ENCODE measurements around the gene CD59. TPM values are rescaled to one million over a fixed set of nuclear protein-coding genes. Genes with fewer than 3 reads are reported as not detected.
"Not testable (repeated sequence)": the region's sequence is repeated elsewhere in the genome, so short reads cannot be mapped to it uniquely, and the experiment has no call there.

The CD59 gene
- total RNA-seq, 2 donors from 2014 or later = 68.2 to 194 TPM

GRCh38 chr11:33733980-33734379 lies 2.2 kb downstream of the CD59 start:
- WGBS, 2 donors = 61 to 67% methylated on average over 7 of the region's 7 CpGs
- TF ChIP-seq CTCF (IDR thresholded peaks at IDR 0.05) = no peak
- TF ChIP-seq POLR2A (IDR thresholded peaks at IDR 0.05) = no peak
- Histone ChIP-seq H3K36me3 (replicated peaks in 1 of 2; ENCODE audit: insufficient read depth in 1 of 2, low read depth in 2 of 2) (no peaks in the 10 kb centered on the region), H3K4me1 (peaks cover 38% of the 10 kb centered on the region), H3K9me3 (no peaks in the 10 kb centered on the region), H3K4me3 (no peak overlapping the region), H3K27me3 (no peaks in the 10 kb centered on the region), H3K27ac (peak overlapping the region in 3 of 4 donors; percentile 85 to 93 (median 91))
- intact Hi-C loops (cut with DNase I) = no loop called here
- no peak for ATAC-seq
- no peak for DNase-seq

- intact Hi-C loops (cut with DNase I) = no loop called here
- 67 to 77% methylated on average over 9 of the region's 9 CpGs for WGBS, 2 donors
- ATAC-seq = no peak
- peak overlapping the region in 1 of 4 donors; percentile 9 for H3K27ac ChIP-seq
- H3K4me3 ChIP-seq = no peak overlapping the region
- no peak for DNase-seq
- H3K27me3 ChIP-seq = no peaks in the 10 kb centered on the region
- peaks cover 29% of the 10 kb centered on the region for H3K4me1 ChIP-seq
- no peaks in the 10 kb centered on the region for H3K36me3 ChIP-seq (replicated peaks in 1 of 2; ENCODE audit: insufficient read depth in 1 of 2, low read depth in 2 of 2)
- H3K9me3 ChIP-seq = no peaks in the 10 kb centered on the region
- TF ChIP-seq POLR2A (IDR thresholded peaks at IDR 0.05) (no peak), CTCF (IDR thresholded peaks at IDR 0.05) (no peak)
These were observed 4.3 kb downstream of the CD59 start for GRCh38 chr11:33731723-33732531.

GRCh38 chr11:33730716-33731115 lies 5.5 kb downstream of the CD59 start:
- Histone ChIP-seq H3K4me3 (no peak overlapping the region), H3K9me3 (no peaks in the 10 kb centered on the region), H3K27ac (no peak overlapping the region), H3K27me3 (no peaks in the 10 kb centered on the region), H3K36me3 (replicated peaks in 1 of 2; ENCODE audit: insufficient read depth in 1 of 2, low read depth in 2 of 2) (no peaks in the 10 kb centered on the region), H3K4me1 (peaks cover 23% of the 10 kb centered on the region)
- DNase-seq (no peak), ATAC-seq (no peak)
- intact Hi-C loops (cut with DNase I) = no loop called here
- WGBS, 2 donors = 68% methylated on average over 7 of the region's 7 CpGs
- TF ChIP-seq CTCF (IDR thresholded peaks at IDR 0.05) = no peak

GRCh38 chr11:33729072-33729664 lies 7.1 kb downstream of the CD59 start:
- DNase-seq; H3K4me3 ChIP-seq; H3K9me3 ChIP-seq; H3K36me3 ChIP-seq (replicated peaks in 1 of 2; ENCODE audit: insufficient read depth in 1 of 2, low read depth in 2 of 2); ATAC-seq; intact Hi-C loops (cut with DNase I); H3K27ac ChIP-seq; H3K27me3 ChIP-seq: not testable (repeated sequence)
- 74 to 80% methylated on average over 5 of the region's 5 CpGs for WGBS, 2 donors
- peaks cover 21% of the 10 kb centered on the region for H3K4me1 ChIP-seq

GRCh38 chr11:33727539-33727938 lies 8.7 kb downstream of the CD59 start:
- H3K36me3 ChIP-seq (replicated peaks in 1 of 2; ENCODE audit: insufficient read depth in 1 of 2, low read depth in 2 of 2); intact Hi-C loops (cut with DNase I); H3K27me3 ChIP-seq; H3K9me3 ChIP-seq; H3K27ac ChIP-seq; DNase-seq; ATAC-seq; H3K4me3 ChIP-seq: not testable (repeated sequence)
- peaks cover 32% of the 10 kb centered on the region for H3K4me1 ChIP-seq
- 14 to 35% methylated on average over 1 of the region's 1 CpG for WGBS, 2 donors
